ENCODE measurements around the gene EBI3. TPM values are rescaled to one million over a fixed set of nuclear protein-coding genes. Genes with fewer than 3 reads are reported as not detected.

Gene EBI3
- total and polyA plus RNA-seq, 4 donors: 1.8 to 7.8 (median 2.5) TPM

- no peaks in the 10 kb centered on the region for H3K9me3 ChIP-seq (ENCODE audit: control insufficient read depth in 4 of 4, low read length in 3 of 4)
- peaks cover 3 to 20% (median 14%) of the 10 kb centered on the region in 4 donors for H3K4me1 ChIP-seq (ENCODE audit: control insufficient read depth in 4 of 4, insufficient read depth in 4 of 4, low read length in 3 of 4)
- no peaks in the 10 kb centered on the region for H3K36me3 ChIP-seq (ENCODE audit: control insufficient read depth in 4 of 4, insufficient read depth in 3 of 4, low read depth in 1 of 4, low read length in 3 of 4)
- no peak overlapping the region for H3K4me3 ChIP-seq (ENCODE audit: low read depth in 1 of 3, low read length in 3 of 3)
- H3K27ac ChIP-seq (ENCODE audit: low read depth in 1 of 2, low read length in 2 of 2): peak overlapping the region; percentile 45 to 78
- peak overlapping the region in 1 of 2 donors; percentile 76 for H3K9ac ChIP-seq (ENCODE audit: low read depth in 1 of 2, low read length in 2 of 2)
- 23% methylated on average over 22 of the region's 22 CpGs for WGBS
- peak; percentile 82 for TF ChIP-seq MAX (IDR thresholded peaks at IDR 0.05)
- TF ChIP-seq ZBTB33 (IDR thresholded peaks at IDR 0.05): peak; percentile 65
- no peak for TF ChIP-seq NR2F2 (IDR thresholded peaks at IDR 0.05)
- TF ChIP-seq HNF4A (conservative IDR thresholded peaks at IDR 0.05): peak; percentile 47 to 75
- TF ChIP-seq YY1 (IDR thresholded peaks at IDR 0.05): peak; percentile 68
- TF ChIP-seq RXRA (IDR thresholded peaks at IDR 0.05): peak; percentile 51 to 81
- peak; percentile 79 to 81 for TF ChIP-seq RAD21 (IDR thresholded peaks at IDR 0.05)
- peak; percentile 27 for TF ChIP-seq TAF1 (conservative IDR thresholded peaks at IDR 0.05)
- no peak for TF ChIP-seq JUND (IDR thresholded peaks at IDR 0.05)
- TF ChIP-seq GABPA (IDR thresholded peaks at IDR 0.05 in 1 of 2, conservative IDR thresholded peaks at IDR 0.05 in 1 of 2): peak in 1 of 2 donors; percentile 32
- no peak for TF ChIP-seq ATF3 (IDR thresholded peaks at IDR 0.05)
- TF ChIP-seq CTCF (IDR thresholded peaks at IDR 0.05; ENCODE audit: low read depth, low read length, missing input control): peak; percentile 87
- TF ChIP-seq EGR1 (IDR thresholded peaks at IDR 0.05; ENCODE audit: low read depth in 2 of 2): no peak
- TF ChIP-seq REST (IDR thresholded peaks at IDR 0.05): peak; percentile 66
- peak; percentile 88 for TF ChIP-seq FOXA1 (IDR thresholded peaks at IDR 0.05)
- TF ChIP-seq FOXA2 (IDR thresholded peaks at IDR 0.05): peak; percentile 65
- TF ChIP-seq HNF4G (IDR thresholded peaks at IDR 0.05): peak; percentile 11
- TF ChIP-seq SP1 (IDR thresholded peaks at IDR 0.05): peak; percentile 86
- peak; percentile 89 for DNase-seq (ENCODE audit: low spot score)
- no peaks in the 10 kb centered on the region for H3K27me3 ChIP-seq (ENCODE audit: control insufficient read depth in 4 of 4, insufficient read depth in 4 of 4, low read length in 3 of 4)
Observed at GRCh38 chr19:4186087-4186993, 43.0 kb upstream of the EBI3 start.

Data from liver (tissue), 9 donors.